Sigmoid colon (tissue), 4 donors: ENCODE measurements around the gene ESR1.

ENCODE experiments used
- CTCF ChIP-seq, 4 experiments: fragments of 450-650 bp in 3 of 4; fragments of 200-600 bp in 1 of 4; IDR thresholded peaks; one replicate each; pipeline ENCODE4 v1.5.1; 2016 to 2019; ENCODE audit warnings: antibody characterized with exemption in 4 of 4, mild to moderate bottlenecking in 3 of 4, moderate library complexity in 2 of 4
- POLR2AphosphoS5 ChIP-seq, 4 donors: sonication (generic); formaldehyde crosslinking; IDR thresholded peaks; one replicate each; pipeline ENCODE4 v1.6.1; 2017; ENCODE audit warnings: antibody characterized with exemption in 4 of 4

- TF ChIP-seq POLR2AphosphoS5 (IDR thresholded peaks at IDR 0.05) (no peak), CTCF (IDR thresholded peaks at IDR 0.05) (no peak)
Observed at GRCh38 chr6:151916075-151916474, 108.6 kb downstream of the ESR1 start.
